Measurements from ENCODE around the gene ZNF737. TPM values are rescaled to one million over a fixed set of nuclear protein-coding genes. Genes with fewer than 3 reads are reported as not detected.
"Not testable (repeated sequence)": the region's sequence is repeated elsewhere in the genome, so short reads cannot be mapped to it uniquely, and the experiment has no call there.

The ZNF737 gene
- total RNA-seq, 1 experiment from 2014 or later = 11.6 TPM

DNA sequence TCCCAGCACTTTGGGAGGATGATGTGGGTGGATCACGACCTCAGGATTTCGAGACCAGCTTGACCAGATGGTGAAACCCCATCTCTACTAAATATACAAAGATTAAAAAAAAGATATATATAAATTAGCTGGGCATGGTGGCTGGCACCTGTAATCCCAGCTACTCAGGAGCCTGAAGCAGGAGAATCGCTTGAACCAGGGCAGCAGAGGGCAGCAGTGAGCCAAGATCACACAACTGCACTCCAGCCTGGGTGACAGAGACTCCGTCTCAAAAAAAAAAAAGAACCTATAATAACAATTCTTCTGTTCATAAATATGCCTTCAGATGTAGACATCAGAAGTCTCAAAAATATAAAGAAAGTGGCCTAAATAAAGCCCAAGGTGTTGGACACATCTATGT lies 7.6 kb downstream of the ZNF737 start:
- Histone ChIP-seq H3K27ac (ENCODE audit: low read length) (no peak overlapping the region), H3K4me3 (ENCODE audit: low read depth in 2 of 2, low read length in 2 of 2) (no peak overlapping the region), H3K4me1 (ENCODE audit: control insufficient read depth, insufficient read depth, low read length) (no peaks in the 10 kb centered on the region), H3K9me3 (ENCODE audit: control insufficient read depth, insufficient read depth, low read depth, low read length) (peaks cover 10% of the 10 kb centered on the region; the same call in 1 of the 2 replicates), H3K36me3 (ENCODE audit: control insufficient read depth, insufficient read depth, low read length) (no peaks in the 10 kb centered on the region), H3K27me3 (ENCODE audit: control insufficient read depth, insufficient read depth, low read length) (no peaks in the 10 kb centered on the region)
- TF ChIP-seq, protein P1, sequence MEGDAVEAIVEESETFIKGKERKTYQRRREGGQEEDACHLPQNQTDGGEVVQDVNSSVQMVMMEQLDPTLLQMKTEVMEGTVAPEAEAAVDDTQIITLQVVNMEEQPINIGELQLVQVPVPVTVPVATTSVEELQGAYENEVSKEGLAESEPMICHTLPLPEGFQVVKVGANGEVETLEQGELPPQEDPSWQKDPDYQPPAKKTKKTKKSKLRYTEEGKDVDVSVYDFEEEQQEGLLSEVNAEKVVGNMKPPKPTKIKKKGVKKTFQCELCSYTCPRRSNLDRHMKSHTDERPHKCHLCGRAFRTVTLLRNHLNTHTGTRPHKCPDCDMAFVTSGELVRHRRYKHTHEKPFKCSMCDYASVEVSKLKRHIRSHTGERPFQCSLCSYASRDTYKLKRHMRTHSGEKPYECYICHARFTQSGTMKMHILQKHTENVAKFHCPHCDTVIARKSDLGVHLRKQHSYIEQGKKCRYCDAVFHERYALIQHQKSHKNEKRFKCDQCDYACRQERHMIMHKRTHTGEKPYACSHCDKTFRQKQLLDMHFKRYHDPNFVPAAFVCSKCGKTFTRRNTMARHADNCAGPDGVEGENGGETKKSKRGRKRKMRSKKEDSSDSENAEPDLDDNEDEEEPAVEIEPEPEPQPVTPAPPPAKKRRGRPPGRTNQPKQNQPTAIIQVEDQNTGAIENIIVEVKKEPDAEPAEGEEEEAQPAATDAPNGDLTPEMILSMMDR (IDR thresholded peaks at IDR 0.05) = no peak
- no peak for TF ChIP-seq POLR2AphosphoS5 (IDR thresholded peaks at IDR 0.05; ENCODE audit: low read depth, low read length)
- TF ChIP-seq, protein P2, sequence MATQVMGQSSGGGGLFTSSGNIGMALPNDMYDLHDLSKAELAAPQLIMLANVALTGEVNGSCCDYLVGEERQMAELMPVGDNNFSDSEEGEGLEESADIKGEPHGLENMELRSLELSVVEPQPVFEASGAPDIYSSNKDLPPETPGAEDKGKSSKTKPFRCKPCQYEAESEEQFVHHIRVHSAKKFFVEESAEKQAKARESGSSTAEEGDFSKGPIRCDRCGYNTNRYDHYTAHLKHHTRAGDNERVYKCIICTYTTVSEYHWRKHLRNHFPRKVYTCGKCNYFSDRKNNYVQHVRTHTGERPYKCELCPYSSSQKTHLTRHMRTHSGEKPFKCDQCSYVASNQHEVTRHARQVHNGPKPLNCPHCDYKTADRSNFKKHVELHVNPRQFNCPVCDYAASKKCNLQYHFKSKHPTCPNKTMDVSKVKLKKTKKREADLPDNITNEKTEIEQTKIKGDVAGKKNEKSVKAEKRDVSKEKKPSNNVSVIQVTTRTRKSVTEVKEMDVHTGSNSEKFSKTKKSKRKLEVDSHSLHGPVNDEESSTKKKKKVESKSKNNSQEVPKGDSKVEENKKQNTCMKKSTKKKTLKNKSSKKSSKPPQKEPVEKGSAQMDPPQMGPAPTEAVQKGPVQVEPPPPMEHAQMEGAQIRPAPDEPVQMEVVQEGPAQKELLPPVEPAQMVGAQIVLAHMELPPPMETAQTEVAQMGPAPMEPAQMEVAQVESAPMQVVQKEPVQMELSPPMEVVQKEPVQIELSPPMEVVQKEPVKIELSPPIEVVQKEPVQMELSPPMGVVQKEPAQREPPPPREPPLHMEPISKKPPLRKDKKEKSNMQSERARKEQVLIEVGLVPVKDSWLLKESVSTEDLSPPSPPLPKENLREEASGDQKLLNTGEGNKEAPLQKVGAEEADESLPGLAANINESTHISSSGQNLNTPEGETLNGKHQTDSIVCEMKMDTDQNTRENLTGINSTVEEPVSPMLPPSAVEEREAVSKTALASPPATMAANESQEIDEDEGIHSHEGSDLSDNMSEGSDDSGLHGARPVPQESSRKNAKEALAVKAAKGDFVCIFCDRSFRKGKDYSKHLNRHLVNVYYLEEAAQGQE (IDR thresholded peaks at IDR 0.05; ENCODE audit: insufficient read depth in 1 of 2, low read depth in 2 of 2, low read length in 1 of 2) = no peak
- no peak for TF ChIP-seq TCF7L2 (IDR thresholded peaks at IDR 0.05; ENCODE audit: low read depth, low read length)
- no peak for TF ChIP-seq SIN3A (IDR thresholded peaks at IDR 0.05; ENCODE audit: borderline replicate concordance, insufficient read depth, low read depth, low read length)
- intact Hi-C loops (cut with micrococcal nuclease; ENCODE audit: unreplicated experiment) = no loop called here
- ChIA-PET POLR2A (no interaction called here), CTCF (no interaction called here)
- BruUV-seq (replicated peaks) = no TSS peak
- ATAC-seq (no peak), DNase-seq (ENCODE audit: low read depth, low spot score) (no peak)
- in situ Hi-C loops (cut with HindIII; ENCODE audit: low pct_unique_long_range_greater_than_20kb, low sequenced_read_pairs) = no loop called here

DNA sequence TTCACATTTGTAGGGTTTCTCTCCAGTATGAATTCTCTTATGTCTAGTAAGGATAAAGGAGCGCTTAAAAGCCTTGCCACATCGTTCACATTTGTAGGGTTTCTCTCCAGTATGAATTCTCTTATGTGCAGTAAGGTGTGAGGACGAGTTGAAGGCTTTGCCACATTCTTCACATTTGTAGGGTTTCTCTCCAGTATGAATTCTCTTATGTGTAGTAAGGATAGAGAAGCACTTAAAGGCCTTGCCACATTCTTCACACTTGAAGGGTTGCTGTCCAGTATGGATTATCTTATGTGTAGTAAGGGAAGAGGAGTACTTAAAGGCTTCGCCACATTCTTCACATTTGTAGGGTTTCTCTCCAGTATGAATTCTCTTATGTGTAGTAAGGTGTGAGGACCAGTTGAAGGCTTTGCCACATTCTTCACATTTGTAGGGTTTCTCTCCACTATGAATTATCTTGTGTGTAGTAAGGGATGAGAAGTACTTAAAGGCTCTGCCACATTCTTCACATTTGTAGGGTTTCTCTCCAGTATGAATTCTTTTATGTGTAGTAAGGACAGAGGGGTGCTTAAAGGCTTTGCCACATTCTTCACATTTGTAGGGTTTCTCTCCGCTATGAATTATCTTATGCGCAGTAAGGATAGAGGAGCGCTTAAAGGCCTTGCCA lies 20.8 kb downstream of the ZNF737 start:
- in situ Hi-C loops (cut with HindIII; ENCODE audit: low pct_unique_long_range_greater_than_20kb, low sequenced_read_pairs) = not testable (repeated sequence)
- peaks cover 46% of the 10 kb centered on the region for H3K9me3 ChIP-seq (ENCODE audit: control insufficient read depth, insufficient read depth, low read depth, low read length)

DNA sequence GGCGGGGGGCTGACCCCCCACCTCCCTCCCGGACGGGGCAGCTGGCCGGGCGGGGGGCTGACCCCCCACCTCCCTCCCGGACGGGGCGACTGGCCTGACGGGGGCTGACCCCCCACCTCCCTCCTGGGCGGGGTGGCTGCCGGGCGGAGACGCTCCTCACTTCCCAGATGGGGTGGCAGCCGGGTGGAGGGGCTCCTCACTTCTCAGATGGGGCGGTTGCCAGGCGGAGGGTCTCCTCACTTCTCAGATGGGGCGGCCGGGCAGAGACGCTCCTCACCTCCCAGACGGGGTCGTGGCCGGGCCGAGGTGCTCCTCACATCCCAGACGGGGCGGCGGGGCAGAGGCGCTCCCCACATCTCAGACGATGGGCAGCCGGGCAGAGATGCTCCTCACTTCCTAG lies 35.3 kb downstream of the ZNF737 start:
- H3K36me3 ChIP-seq (ENCODE audit: control insufficient read depth, insufficient read depth, low read length); CTCF ChIA-PET; H3K4me1 ChIP-seq (ENCODE audit: control insufficient read depth, insufficient read depth, low read length); H3K4me3 ChIP-seq (ENCODE audit: low read depth in 2 of 2, low read length in 2 of 2); in situ Hi-C loops (cut with HindIII; ENCODE audit: low pct_unique_long_range_greater_than_20kb, low sequenced_read_pairs); H3K27me3 ChIP-seq (ENCODE audit: control insufficient read depth, insufficient read depth, low read length); ATAC-seq; DNase-seq (ENCODE audit: low read depth, low spot score); H3K27ac ChIP-seq (ENCODE audit: low read length); H3K9me3 ChIP-seq (ENCODE audit: control insufficient read depth, insufficient read depth, low read depth, low read length); POLR2A ChIA-PET; BruUV-seq (replicated peaks); intact Hi-C loops (cut with micrococcal nuclease; ENCODE audit: unreplicated experiment): not testable (repeated sequence)

More for the DNA sequence above, 20.8 kb downstream of the ZNF737 start:
- POLR2A ChIA-PET; CTCF ChIA-PET; H3K4me1 ChIP-seq (ENCODE audit: control insufficient read depth, insufficient read depth, low read length); H3K27me3 ChIP-seq (ENCODE audit: control insufficient read depth, insufficient read depth, low read length); H3K4me3 ChIP-seq (ENCODE audit: low read depth in 2 of 2, low read length in 2 of 2); H3K36me3 ChIP-seq (ENCODE audit: control insufficient read depth, insufficient read depth, low read length); DNase-seq (ENCODE audit: low read depth, low spot score); intact Hi-C loops (cut with micrococcal nuclease; ENCODE audit: unreplicated experiment); BruUV-seq (replicated peaks); ATAC-seq; H3K27ac ChIP-seq (ENCODE audit: low read length): not testable (repeated sequence)
